Measurements from ENCODE around the gene ATP11A. TPM values are rescaled to one million over a fixed set of nuclear protein-coding genes. Genes with fewer than 3 reads are reported as not detected.
"Not testable (repeated sequence)": the region's sequence is repeated elsewhere in the genome, so short reads cannot be mapped to it uniquely, and the experiment has no call there.

ATP11A gene
- total RNA-seq, 1 experiment from 2014 or later, result 3.2 TPM

DNA sequence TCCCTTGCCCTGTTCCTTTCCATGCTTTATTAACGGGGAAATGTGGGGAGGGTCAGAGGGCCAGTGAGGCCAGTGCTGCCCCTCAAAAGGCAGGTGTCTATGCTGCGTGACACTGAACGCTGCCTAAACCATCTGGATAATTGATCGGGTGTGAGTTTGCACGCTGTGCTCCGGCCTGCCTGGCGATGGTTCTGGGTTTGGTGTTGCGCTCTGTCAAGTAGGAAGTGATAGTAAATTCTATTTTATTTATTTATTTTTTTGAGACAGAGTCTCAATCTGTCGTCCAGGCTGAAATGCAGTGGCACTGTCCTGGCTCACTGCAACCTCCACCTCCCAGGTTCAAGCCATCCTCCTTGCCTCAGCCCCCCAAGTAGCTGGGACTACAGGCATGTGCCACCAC lies 86.5 kb downstream of the ATP11A start:
- no peak for DNase-seq (ENCODE audit: low spot score)

DNA sequence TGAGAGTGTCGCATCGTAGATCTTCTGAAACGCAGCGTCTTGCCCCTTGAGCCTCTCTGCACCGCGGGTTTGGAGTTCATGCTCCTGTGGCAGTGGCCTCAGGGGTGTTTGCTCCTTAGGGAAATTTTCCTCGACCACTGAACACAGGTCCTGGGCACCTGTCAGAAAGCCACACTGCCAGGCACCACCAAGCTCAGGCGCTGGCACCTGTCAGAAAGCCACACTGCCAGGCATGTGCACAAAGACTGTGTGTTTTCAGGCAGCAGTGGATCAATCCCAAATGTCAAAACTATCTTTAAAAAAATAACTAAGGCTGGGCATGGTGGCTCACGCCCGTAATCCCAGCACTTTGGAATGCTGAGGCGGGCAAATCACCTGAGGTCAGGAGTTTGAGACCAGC lies 87.1 kb downstream of the ATP11A start:
- no peak for DNase-seq (ENCODE audit: low spot score)

- DNase-seq (ENCODE audit: low spot score), result no peak
Observed at GRCh38 chr13:112777637-112778406, 88.0 kb downstream of the ATP11A start.

- no peak for DNase-seq (ENCODE audit: low spot score)
Observed at GRCh38 chr13:112779856-112780604, 90.2 kb downstream of the ATP11A start.

- no peak for DNase-seq (ENCODE audit: low spot score)
Observed at GRCh38 chr13:112781287-112781686, 91.4 kb downstream of the ATP11A start.

GRCh38 chr13:112781881-112782361 lies 92.1 kb downstream of the ATP11A start:
- DNase-seq (ENCODE audit: low spot score), result no peak

- no peak for DNase-seq (ENCODE audit: low spot score)
Observed at GRCh38 chr13:112782429-112783010, 92.7 kb downstream of the ATP11A start.

DNA sequence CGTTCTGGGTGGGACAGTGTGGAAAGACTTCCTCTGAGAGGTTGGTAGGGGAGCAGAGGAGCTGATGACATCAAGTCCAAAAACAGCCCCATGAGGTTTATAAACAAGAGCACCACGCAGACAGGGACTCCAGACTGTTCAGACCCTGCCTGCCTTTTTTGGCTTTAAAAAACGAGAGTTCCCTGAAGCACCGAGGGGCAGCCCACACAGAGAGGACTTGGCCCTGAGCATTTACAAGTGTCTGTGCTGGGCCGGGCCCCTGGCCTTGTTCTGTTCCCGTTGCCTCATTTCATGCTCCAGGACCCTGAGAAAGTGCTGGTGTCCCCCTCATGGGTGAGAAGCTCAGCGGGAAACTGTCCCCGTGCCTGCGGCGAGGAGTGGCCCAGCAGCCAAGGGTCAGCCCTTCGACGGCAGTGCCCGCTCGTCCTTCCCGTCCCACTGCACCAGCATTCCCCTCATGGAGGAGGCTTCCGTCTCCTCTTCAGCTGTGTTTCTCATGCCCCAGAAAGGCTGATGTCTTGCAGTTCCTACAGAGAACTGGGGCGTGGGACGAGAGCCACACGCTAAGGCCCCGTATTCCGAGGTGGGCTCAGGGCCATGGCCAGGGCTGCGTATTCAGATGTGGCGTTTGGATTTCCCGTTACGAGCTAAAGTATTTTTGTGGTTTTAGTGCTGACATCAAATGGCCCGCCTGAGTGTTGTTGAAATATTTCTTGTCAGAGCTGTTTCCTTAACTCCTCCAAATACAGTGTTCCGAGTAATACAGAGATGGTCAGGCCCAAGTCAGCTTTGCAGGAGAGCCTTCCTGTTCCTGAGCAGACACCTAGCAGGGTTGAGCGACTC lies 93.5 kb downstream of the ATP11A start:
- DNase-seq (ENCODE audit: low spot score), result no peak

DNA sequence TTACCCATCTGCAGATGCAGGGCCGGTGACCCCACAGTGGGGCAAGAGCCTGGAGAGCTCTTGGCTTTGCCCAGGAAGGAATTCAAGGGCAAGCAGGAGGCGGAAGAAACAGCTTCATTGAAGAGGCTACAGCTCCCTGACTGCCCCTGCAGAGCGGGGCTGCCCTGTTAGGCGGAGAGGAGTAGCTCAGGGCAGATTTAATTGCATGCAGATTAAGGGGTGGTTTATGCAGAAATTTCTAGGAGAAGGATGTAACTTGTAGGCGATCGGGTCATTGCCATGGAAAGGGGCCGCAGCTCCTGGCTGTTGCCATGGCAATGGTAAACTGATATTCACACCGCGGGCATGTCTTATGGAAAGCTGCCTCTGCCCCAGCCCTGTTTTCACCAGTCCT lies 94.1 kb downstream of the ATP11A start:
- no peak for DNase-seq (ENCODE audit: low spot score)

DNA sequence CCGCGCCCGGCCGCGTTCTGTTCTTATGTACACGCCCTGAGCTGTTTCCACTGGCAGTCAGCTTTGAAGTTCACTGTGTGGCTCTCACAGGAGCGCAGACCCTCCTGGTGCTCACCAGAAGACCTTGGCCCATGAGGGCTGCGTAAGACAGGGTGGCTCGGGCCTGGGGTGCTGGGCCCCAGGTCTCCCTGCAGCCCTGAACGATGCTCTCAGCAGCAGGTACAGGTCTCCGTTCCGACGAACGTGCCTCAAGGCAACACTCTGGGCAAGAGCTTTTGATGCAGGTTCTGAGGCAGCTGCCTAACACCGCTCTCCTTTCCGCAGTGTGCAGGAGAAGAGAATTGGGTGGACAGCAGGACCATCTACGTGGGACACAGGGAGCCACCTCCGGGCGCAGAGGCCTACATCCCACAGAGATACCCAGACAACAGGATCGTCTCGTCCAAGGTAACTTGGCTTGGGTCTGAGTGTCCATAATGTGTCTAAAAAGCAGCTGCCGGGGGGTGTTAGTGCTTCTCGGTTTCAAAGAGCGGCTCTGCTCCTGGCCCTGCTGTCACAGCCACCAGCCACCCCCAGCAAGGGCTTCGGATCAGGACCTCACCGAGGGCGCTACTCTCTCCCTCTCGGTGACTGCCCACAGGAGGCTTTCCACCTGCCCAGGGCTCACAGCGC lies 95.1 kb downstream of the ATP11A start:
- DNase-seq (ENCODE audit: low spot score), result no peak

DNA sequence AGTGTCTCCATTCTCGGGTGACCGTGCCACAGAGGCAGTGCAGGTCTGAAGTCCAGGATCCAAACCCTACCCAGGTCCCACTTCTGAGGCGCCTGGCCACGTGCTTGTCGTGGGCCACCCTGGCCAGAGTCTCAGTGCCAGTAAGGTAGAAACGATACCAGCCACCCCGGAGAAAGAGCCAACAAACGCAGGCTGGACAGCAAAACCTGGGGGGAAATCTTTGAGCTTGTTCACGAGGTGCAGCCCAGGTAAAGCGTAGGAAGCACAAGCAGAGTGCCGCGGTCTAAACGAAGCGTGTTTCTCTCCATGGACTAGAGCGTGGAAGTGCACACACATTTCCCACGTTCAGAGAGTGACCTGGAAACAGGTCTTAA lies 95.6 kb downstream of the ATP11A start:
- no peak for DNase-seq (ENCODE audit: low spot score)

- DNase-seq (ENCODE audit: low spot score), result not testable (repeated sequence)
Observed at GRCh38 chr13:112786810-112787209, 97.0 kb downstream of the ATP11A start.

DNA sequence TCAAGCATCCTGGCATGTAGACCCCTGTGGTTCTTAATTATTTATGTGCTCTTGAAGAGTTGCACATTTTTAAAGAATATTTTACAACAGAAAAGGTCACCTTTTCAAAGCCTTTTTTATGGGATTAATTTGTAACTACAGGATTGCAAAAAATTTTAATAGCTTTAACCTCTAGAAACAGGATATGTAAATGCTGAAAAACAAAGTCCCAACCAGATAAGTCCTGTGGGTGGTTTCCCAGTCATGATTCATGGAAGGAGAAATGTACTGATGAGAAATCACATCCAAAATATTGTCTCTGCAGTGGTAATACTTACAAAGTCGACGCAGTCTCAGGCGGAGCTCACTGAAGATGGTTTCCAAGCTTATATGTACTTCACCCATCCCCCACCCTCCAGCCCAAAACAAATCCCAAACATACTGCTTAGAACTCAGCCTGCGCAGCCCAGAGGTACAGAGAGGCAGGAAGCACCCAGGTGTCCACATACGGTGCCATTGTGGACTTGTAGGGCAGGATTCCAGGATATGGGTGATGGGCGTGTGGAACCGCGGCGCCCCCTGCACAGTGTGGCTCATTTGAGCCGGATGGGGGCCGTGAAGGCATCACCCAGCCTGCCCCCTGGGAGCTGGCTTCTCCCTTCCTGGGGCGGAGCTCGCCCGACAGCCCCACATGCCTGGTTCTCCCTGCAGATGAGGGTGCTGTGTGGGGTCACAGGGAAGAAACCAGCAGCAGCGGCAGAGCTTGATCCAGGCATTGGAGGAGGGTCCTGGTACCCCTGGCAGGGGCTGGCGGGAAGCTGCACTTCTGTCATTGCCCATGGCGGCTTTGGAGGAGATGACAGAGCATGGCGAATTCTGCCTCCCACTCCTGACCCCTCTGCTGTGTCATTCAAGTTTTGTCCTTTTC lies 101.2 kb downstream of the ATP11A start:
- DNase-seq (ENCODE audit: low spot score), result no peak

DNA sequence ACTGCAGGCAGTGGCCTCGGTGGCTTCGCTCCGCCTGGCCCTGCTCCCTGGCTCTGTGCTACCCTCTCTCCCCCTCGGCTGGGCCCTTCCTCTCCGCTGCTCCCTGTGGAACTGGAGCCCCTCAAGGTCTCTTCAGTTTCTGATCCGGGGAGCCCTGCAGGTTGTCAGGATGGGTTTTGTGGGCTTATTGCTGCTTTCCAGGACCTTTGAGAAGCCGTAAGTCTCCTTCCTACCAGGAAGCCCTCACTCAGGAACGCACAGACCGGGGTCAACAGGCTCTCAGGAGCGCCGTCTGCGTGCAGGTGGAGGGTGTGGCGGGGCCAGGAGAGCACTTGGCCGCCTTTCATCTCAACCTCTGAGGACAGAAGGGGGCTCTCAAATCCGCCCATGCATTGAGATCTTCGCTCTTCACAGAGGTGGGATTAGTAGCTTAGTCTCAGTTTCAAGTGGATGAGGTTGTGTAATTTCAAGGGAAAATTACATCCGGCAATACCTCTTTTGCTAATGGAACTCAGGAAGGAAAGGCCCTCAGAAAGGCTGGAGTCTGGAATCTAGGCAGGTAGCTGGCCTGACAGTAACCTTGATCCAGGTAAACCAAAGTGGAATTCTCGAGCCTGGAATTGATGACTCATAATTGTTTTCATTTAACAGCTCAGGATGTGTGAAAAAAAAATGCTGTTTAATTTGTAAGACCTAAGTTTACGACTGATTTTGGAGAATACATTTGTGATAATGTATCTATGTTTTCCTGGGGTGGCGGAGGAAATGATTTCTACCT lies 102.0 kb downstream of the ATP11A start:
- no peak for DNase-seq (ENCODE audit: low spot score)

GRCh38 chr13:112792511-112792910 lies 102.7 kb downstream of the ATP11A start:
- no peak for DNase-seq (ENCODE audit: low spot score)

- no peak for DNase-seq (ENCODE audit: low spot score)
Observed at GRCh38 chr13:112793545-112794445, 104.0 kb downstream of the ATP11A start.

DNA sequence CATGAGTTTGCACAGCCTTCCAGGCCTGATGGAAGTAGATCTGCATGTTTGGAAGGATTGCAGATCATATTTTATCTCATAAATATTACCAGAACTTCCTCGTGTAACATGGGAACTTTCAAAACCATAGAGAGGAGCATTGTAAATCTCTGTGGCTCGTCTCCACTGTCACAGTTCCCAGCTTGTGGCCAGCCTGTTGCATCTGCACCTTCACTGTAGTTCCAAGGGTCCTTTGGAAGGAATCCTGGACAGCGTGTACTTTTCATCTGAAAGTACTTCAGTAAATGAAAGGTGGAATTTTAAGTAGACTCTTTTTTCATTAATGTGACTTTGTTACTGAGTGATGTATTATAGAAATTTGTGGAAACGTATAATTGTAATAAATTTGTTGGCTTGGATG lies 105.4 kb downstream of the ATP11A start:
- no peak for DNase-seq (ENCODE audit: low spot score)

DNA sequence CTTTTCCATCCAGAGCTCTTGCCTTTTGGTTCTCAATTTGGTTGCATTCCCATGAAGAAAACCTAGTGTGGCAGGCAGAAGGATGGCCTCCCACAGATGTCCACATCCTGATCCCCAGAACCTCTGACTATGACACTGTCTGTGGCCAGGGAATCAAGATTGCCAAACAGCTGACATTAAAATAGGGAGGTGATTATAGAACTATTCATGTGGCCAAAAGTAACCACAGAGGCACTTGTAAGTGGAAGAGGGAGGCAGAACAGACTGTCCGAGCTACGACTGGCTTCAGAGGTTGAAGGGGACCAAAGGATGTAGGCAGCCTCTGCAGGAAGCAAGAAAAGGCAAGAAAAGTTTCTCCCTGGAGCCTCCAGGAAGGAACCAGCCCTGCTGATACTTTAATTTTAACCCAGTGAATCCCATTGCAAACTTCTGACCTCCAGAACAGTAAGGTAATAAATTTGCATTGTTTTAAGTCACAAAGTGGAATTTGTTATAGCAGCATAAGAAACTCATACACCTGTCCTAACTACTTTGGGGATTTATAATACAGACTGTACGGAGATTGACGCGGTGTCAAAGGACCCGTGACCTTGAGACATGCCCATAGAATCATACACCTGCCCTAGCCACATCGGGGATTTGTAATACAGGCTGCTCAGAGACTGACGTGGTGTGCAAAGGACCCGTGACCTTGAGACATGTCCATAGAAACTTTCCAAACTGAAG lies 106.5 kb downstream of the ATP11A start:
- DNase-seq (ENCODE audit: low spot score), result no peak

All from H4 (cell line).